HG03521 (cell line): ENCODE measurements around the gene PDE3A.

Experiments
- ATAC-seq: cut with Tn5 transposase; IDR thresholded peaks from one replicate; pipeline ENCODE4 v1.9.1; 2021; ENCODE audit warnings: mild to moderate bottlenecking, moderate library complexity; ENCODE audit not compliant: unreplicated experiment

The PDE3A gene

GRCh38 chr12:20453756-20454310, 85.5 kb downstream of the PDE3A start:
- ATAC-seq = no peak

- ATAC-seq = no peak
Measured at GRCh38 chr12:20455001-20455706, 86.8 kb downstream of the PDE3A start.

DNA sequence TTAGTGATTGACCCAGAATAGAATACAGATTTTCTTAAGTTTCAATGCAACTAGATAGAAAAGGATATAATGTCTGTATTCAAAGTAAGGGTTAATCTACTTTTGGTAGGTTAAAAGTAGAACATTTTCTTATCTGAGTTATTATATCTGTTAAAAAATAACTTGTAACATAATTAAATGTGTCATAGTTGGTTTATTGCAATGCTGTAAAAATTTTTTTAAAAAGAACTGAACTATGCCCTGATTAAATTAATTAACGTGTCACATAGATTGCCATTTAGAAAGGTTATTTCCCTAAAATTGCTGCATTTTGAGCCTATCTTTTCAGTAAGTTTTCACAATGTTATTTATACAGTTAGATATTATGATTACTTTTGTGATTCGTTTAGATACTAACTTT, 89.2 kb downstream of the PDE3A start:
- no peak for ATAC-seq

GRCh38 chr12:20458011-20458410, 89.7 kb downstream of the PDE3A start:
- ATAC-seq = no peak

- ATAC-seq = no peak
Measured at GRCh38 chr12:20459920-20460319, 91.6 kb downstream of the PDE3A start.

DNA sequence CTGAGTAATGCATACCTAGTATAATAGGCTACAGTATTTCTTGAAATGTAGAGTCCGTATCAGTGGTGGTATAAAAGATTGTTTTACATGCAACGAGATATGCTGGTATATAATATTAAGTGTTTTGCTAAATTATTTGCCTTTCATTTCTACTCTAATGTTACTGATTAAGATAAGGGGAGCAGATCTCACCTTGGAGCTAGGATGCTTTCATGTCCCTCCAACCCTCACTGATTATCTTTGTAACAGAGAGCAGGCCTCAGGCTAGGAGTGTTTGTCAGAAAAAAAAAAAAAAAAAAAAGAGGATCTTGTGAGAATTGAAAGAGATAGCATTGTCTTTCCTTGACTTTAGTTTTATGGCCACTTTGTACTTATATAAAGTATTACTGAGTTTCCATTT, 92.6 kb downstream of the PDE3A start:
- ATAC-seq = no peak

- no peak for ATAC-seq
Measured at GRCh38 chr12:20463913-20464524, 95.7 kb downstream of the PDE3A start.

- ATAC-seq = no peak
Measured at GRCh38 chr12:20469300-20469699, 101.0 kb downstream of the PDE3A start.

GRCh38 chr12:20469756-20470155, 101.4 kb downstream of the PDE3A start:
- ATAC-seq = no peak

DNA sequence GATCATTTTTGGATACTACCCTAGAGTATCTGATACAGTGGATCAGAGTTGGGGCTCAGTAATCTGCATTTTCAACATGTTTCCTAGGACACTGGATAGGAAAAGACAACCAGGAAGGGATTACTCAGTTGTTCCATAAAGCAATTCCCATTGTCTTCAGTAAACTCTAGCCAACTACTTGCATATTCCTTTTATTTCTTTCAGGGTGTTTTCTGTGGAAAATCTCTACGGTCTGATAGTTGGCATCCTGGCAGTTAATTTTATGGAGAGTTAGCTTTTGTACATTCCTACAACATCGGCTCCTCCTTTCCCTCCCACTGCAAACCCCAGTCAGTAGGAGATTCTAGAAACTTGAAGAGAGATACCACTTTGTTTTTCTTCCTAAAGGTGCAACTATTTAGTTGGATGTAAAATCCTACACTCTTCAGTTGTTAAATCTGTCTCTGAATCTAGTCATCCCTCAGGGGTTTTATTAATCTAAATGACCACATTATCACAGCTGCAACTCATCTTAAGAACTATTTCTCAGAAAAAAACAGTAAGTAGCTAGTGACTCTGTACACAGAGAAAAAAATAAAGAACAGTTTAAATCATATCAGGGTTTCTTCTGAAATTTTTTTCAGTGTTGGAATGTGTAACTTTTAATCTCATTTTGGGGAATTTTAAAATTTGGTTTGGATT, 103.9 kb downstream of the PDE3A start:
- no peak for ATAC-seq

GRCh38 chr12:20473133-20473532, 104.8 kb downstream of the PDE3A start:
- no peak for ATAC-seq

DNA sequence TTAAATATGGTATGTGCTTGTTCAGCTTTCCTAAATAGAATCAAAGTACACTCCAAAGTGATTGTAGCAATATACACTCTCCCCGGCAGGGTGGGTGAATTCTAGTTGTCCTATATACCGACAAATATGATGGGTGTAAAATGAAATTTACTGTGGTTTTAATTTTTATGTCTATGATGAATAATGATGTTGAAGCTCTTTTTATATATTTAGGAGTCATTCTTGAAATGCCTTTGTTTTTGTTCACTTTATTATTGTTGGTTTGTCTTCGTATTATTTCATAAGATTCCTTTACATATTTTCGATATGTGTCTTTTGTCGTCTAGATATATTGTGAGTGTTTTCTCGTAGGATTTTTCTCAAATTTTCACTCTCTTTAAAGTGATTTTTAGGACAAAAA, 105.7 kb downstream of the PDE3A start:
- ATAC-seq = no peak

DNA sequence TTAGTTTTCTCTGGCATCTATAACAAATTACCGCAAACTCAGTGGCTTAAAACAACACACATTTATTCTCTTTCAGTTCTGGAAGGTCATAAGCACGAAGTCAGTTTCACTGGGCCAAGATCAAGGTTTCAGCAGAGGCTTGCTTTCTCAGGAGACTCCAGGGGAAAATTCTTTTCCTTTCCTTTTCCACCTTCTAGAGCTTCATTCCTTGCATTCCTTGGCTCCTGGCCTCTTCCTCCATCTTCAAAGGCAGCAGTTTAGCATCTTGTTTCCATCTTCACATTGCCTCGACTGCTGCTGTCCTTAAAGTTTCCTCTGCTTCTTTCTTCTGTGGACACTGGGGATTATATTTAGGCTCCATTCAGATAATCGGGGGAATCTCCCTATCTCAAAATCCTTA, 106.1 kb downstream of the PDE3A start:
- ATAC-seq = no peak

- no peak for ATAC-seq
Measured at GRCh38 chr12:20475542-20475941, 107.2 kb downstream of the PDE3A start.

DNA sequence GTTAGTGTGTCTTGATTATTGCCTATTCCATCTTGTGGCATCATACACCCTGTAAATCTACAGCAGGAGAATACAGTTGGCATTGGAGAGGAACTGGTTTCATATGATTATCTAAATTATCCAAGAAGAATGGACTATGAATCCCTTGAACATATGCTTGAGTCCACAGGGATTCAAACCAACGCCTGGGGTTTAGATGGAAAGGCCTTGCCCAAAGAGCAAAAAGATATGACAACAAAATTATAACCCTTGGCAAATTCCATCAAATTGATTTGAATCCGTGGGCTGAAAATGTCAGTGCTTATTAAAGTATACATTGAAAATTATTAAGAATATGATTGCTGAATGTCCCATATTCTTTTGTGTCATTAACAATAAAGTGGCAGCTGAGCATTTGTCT, 108.2 kb downstream of the PDE3A start:
- ATAC-seq = no peak

DNA sequence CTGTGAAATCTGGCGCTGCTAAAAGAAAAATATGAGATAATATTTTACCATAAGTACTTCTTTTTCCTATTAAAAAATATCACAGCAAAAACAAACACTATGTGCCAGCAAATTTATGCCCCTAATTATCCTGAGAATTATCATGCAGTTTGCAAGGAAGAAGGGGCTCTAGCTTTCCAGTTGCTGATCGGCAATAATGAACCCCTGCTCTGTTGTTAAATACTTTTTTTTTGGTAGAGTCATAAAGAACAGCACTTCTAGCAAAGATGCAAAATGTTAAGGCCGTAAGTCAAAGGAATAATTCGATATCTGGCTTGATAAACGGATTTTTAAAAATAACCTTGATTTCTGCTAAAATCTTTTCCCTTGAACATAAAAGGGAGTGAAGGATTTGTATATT, 108.9 kb downstream of the PDE3A start:
- ATAC-seq = no peak

GRCh38 chr12:20477672-20478071, 109.3 kb downstream of the PDE3A start:
- ATAC-seq = no peak

DNA sequence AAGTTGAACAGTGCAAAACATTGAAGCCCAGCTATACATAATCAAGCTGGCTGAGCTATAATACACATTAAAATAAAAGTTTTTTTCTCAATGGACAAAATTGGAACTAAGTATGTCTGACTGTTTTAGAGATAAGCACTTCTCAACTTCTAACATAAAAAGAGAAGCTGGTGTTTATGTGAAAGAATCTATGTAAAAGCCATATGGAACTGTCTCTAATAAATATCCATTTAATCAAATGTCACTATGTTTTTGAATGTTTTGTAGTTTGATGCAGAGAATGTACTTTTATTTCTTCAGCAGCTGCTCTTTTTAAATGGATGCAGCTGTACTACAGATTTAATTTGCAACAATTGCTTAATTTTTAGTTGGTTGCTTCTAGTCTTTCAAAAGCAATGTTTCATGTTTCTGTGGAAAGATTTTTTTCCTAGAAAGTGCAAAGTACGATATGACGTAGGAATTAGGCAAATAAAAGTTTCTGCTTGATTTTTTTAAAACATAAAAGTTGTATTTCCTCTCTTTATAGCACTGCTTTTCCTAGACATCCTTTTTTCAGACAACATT, 114.2 kb downstream of the PDE3A start:
- ATAC-seq = no peak

- no peak for ATAC-seq
Measured at GRCh38 chr12:20483776-20484175, 115.4 kb downstream of the PDE3A start.

DNA sequence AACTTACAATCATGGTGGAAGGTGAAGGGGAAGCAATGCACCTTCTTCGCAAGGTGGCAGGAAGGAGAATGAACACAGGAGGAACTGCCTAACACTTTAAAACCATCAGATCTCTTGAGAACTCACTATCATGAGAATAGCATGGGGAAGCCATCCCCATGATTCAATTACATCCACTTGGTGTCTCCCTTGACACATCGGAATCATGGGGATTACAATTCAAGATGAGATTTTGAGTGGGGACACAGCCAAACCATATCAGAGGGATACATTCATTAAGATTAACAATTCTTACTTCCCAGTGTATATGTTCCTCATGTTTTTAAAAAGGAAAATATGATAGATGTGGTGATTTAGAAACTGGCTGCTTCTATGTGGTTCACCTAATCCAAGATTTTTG, 117.9 kb downstream of the PDE3A start:
- no peak for ATAC-seq

- no peak for ATAC-seq
Measured at GRCh38 chr12:20487519-20487918, 119.2 kb downstream of the PDE3A start.

DNA sequence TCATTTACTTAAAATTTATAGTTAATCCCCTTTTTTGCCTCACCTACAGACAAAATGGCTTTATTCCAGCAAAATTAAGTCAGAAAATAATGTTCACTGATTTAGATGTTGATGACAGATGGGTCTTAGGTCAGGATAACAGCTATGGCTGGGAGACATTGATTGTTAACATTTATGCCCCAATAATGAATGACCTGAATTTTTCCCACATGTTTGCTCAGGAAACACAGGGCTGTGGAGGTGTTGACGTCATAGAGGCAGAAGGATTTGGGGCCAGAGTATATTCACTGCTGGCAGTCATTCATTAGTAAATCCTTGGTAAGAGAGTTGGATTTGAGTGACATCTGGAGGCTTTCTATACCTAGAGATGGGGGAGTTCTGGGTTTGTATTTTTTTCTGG, 121.3 kb downstream of the PDE3A start:
- ATAC-seq = no peak
